A172 (cell line): Measurements from ENCODE around the gene DPH2. TPM values are rescaled to one million over a fixed set of nuclear protein-coding genes. Genes with fewer than 3 reads are reported as not detected.
A peak's percentile ranks its signal among the peaks of the same experiment; 100 is the strongest.

Source experiments
- DNase-seq: peaks from one replicate; pipeline ENCODE4 v3.0.0-alpha.2; 2015; ENCODE audit warnings: low spot score
- total RNA-seq: library from RNA; depleted of rRNA; stranded (reverse); fragments of >200 nt; shearing (Covaris generic); gene quantifications from 2 replicates; pipeline ENCODE4 v1.2.3, GENCODE V29; 2014

The DPH2 gene
- total RNA-seq, 1 experiment from 2014 or later, result 26.5 TPM

- peak; percentile 40 for DNase-seq
These were observed 1.4 kb upstream of the DPH2 start for GRCh38 chr1:43968348-43968948.

- no peak for DNase-seq
These were observed 429 bp upstream of the DPH2 start for GRCh38 chr1:43969416-43969745.

- DNase-seq, result no peak
These were observed 692 bp downstream of the DPH2 start for GRCh38 chr1:43970502-43970901.

- no peak for DNase-seq
These were observed 1.1 kb downstream of the DPH2 start for GRCh38 chr1:43970911-43971310.

GRCh38 chr1:43971336-43971980 lies 1.6 kb downstream of the DPH2 start:
- DNase-seq, result no peak

GRCh38 chr1:43973981-43974442 lies 4.2 kb downstream of the DPH2 start:
- no peak for DNase-seq

GRCh38 chr1:43974443-43975248 lies 4.8 kb downstream of the DPH2 start, which contains the start of gene ATP6V0B:
ATP6V0B (plus strand) TSS chr1:43974960; CDS start chr1:43975041, 81 bp downstream.
- DNase-seq, result peak; percentile 83

- no peak for DNase-seq
These were observed 5.6 kb downstream of the DPH2 start for GRCh38 chr1:43975249-43975961.

GRCh38 chr1:43976045-43976444 lies 6.2 kb downstream of the DPH2 start:
- no peak for DNase-seq

GRCh38 chr1:43976890-43977289 lies 7.1 kb downstream of the DPH2 start:
- no peak for DNase-seq

- DNase-seq, result no peak
These were observed 7.8 kb downstream of the DPH2 start for GRCh38 chr1:43977376-43978263.

GRCh38 chr1:43978264-43978550 lies 8.4 kb downstream of the DPH2 start:
- DNase-seq, result no peak

- DNase-seq, result no peak
These were observed 8.9 kb downstream of the DPH2 start, which contains the start of gene B4GALT2 for GRCh38 chr1:43978551-43979260. B4GALT2 (plus strand) TSS chr1:43979210; CDS start chr1:43981161, 1,951 bp downstream.

- DNase-seq, result no peak
These were observed 9.4 kb downstream of the DPH2 start for GRCh38 chr1:43979261-43979527.

- DNase-seq, result peak; percentile 33
These were observed 9.9 kb downstream of the DPH2 start for GRCh38 chr1:43979528-43980254.

- no peak for DNase-seq
These were observed 10.7 kb downstream of the DPH2 start for GRCh38 chr1:43980255-43981134.

GRCh38 chr1:43981135-43981491 lies 11.3 kb downstream of the DPH2 start:
- no peak for DNase-seq

- DNase-seq, result no peak
These were observed 11.8 kb downstream of the DPH2 start for GRCh38 chr1:43981636-43982035.

GRCh38 chr1:43982241-43982640 lies 12.4 kb downstream of the DPH2 start:
- DNase-seq, result no peak
